Vagina (tissue), 2 donors: Measurements from ENCODE around the gene CD151.

Experiments
- POLR2AphosphoS5 ChIP-seq, 2 donors: sonication (generic); formaldehyde crosslinking; IDR thresholded peaks; one replicate each; pipeline ENCODE4 v1.9.0; 2017; ENCODE audit warnings: antibody characterized with exemption in 2 of 2, mild to moderate bottlenecking in 2 of 2, low read depth in 1 of 2; ENCODE audit not compliant: insufficient read depth in 1 of 2
- TF ChIP-seq, protein P1 (sequence below), 3 experiments: fragments of 450-650 bp in 2 of 3; fragments of 200-600 bp in 1 of 3; sonication (generic) in 1 of 3; IDR thresholded peaks; one replicate each; pipeline ENCODE4 v1.5.1; 2017 to 2019; ENCODE audit warnings: antibody characterized with exemption in 3 of 3, mild to moderate bottlenecking in 2 of 3, moderate library complexity in 2 of 3

DNA sequence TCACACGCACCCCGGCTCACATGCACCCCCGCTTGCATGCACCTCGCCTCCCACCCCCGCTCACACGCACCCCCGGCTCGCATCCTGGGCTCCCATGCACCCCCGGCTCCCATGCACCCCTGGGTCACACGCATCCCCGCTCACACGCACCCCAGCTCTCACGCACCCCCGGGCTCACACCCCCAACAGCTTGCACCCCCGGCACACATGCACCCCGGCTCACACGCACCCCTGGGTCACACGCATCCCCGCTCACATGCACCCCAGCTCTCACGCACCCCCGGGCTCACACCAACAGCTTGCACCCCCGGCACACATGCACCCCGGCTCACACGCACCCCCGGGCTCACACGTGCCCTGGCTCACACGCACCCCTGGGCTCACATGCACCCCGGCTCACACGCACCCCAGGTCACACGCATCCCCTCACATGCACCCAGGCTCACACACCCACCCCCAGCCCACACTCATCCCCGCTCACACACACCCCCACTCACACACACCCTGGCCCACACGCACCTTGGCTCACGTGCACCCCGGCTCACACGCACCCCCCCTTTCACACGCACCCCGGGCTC, 26.1 kb downstream of the CD151 start:
- TF ChIP-seq POLR2AphosphoS5 (IDR thresholded peaks at IDR 0.05; ENCODE audit: insufficient read depth in 1 of 2, low read depth in 1 of 2) = no peak
- TF ChIP-seq, protein P1, sequence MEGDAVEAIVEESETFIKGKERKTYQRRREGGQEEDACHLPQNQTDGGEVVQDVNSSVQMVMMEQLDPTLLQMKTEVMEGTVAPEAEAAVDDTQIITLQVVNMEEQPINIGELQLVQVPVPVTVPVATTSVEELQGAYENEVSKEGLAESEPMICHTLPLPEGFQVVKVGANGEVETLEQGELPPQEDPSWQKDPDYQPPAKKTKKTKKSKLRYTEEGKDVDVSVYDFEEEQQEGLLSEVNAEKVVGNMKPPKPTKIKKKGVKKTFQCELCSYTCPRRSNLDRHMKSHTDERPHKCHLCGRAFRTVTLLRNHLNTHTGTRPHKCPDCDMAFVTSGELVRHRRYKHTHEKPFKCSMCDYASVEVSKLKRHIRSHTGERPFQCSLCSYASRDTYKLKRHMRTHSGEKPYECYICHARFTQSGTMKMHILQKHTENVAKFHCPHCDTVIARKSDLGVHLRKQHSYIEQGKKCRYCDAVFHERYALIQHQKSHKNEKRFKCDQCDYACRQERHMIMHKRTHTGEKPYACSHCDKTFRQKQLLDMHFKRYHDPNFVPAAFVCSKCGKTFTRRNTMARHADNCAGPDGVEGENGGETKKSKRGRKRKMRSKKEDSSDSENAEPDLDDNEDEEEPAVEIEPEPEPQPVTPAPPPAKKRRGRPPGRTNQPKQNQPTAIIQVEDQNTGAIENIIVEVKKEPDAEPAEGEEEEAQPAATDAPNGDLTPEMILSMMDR (IDR thresholded peaks at IDR 0.05) = no peak
